ENCODE results near the gene TDRD7.

The TDRD7 gene

DNA sequence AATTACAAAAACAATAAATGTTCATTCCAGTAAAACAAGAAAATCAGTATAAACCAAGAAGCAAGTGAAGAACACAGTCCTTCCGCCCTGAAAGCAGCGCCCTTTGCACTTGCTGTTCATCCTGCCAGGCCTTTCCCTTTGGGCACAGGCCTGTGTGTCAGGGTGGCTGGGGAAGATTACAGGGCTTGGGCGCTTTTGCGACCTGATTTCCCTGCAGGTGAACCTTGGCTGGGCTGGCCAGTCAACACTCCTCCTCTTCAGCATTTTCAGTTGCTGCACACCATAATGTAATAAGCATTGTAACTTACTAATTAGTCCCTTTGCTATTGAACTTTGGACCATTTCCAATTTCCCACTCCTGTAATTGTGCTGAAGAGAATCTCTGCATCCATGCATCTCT, 38.6 kb upstream of the TDRD7 start:
- DNase-seq (ENCODE audit: extremely low read depth, insufficient read length), result no peak
- no peak overlapping the region for H3K4me3 ChIP-seq (replicated peaks; ENCODE audit: low read depth, low read length)
- no peaks in the 10 kb centered on the region for H3K27me3 ChIP-seq (replicated peaks; ENCODE audit: control insufficient read depth, insufficient read depth, low read length)
- no peaks in the 10 kb centered on the region for H3K36me3 ChIP-seq (ENCODE audit: control insufficient read depth, insufficient read depth, low read length)
- no peak for TF ChIP-seq CTCF (IDR thresholded peaks at IDR 0.05; ENCODE audit: insufficient read depth, low read length, poor library complexity, severe bottlenecking)

GRCh38 chr9:97374811-97375210, 37.1 kb upstream of the TDRD7 start:
- no peak for TF ChIP-seq CTCF (IDR thresholded peaks at IDR 0.05; ENCODE audit: insufficient read depth, low read length, poor library complexity, severe bottlenecking)
- no peaks in the 10 kb centered on the region for H3K27me3 ChIP-seq (replicated peaks; ENCODE audit: control insufficient read depth, insufficient read depth, low read length)
- no peaks in the 10 kb centered on the region for H3K36me3 ChIP-seq (ENCODE audit: control insufficient read depth, insufficient read depth, low read length)
- no peak overlapping the region for H3K4me3 ChIP-seq (replicated peaks; ENCODE audit: low read depth, low read length)
- no peak for DNase-seq (ENCODE audit: extremely low read depth, insufficient read length)

DNA sequence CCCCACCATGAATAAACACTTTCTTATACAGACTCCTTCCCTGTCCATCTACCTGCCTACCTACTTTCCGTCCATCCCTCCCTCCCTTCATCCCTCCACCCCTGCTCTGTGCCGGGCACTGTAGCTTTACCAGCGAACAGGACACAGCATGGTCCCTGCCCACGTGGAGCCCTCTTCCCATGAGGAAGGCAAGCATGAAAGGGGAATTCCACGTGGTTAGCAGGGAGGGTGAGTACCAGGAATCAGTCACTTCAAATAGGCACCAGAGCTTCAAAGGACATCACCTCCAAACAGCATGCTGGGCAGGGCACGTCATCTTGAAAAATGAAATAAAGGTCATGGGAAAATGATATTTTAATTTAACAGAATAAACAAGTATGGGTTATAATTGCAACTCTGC, 35.0 kb upstream of the TDRD7 start:
- DNase-seq (ENCODE audit: extremely low read depth, insufficient read length), result no peak
- no peak overlapping the region for H3K4me3 ChIP-seq (replicated peaks; ENCODE audit: low read depth, low read length)
- no peaks in the 10 kb centered on the region for H3K27me3 ChIP-seq (replicated peaks; ENCODE audit: control insufficient read depth, insufficient read depth, low read length)
- no peaks in the 10 kb centered on the region for H3K36me3 ChIP-seq (ENCODE audit: control insufficient read depth, insufficient read depth, low read length)
- TF ChIP-seq CTCF (IDR thresholded peaks at IDR 0.05; ENCODE audit: insufficient read depth, low read length, poor library complexity, severe bottlenecking), result no peak

DNA sequence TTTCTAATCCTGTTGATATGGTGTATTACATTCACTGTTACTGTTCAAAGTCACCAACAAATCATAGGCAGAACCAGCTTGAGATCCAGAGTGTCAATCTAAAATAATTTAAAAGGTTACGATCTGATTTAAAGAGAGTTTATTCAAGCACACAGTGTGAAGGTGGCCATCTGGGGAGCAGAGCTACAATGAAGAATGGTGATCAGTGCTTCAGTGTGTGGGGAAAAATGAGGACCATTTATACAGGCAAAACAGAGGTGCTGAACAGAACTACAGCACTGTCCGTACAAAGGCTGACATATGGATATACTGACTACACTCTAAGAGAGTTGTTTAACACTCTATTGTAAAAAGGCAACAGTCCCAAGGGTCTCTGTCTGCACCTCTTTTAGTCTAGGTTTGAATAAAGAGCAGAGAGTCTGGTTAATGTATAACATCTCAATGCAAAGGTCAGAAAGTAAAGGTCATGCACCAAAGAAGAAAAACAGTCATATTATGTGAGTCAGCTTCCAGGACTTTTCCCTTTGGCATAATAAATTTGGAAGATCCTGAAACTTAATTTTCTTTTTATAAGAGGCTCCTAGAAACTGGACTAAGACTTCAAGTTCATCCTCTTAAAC, 29.7 kb upstream of the TDRD7 start:
- no peak overlapping the region for H3K4me3 ChIP-seq (replicated peaks; ENCODE audit: low read depth, low read length)
- no peaks in the 10 kb centered on the region for H3K36me3 ChIP-seq (ENCODE audit: control insufficient read depth, insufficient read depth, low read length)
- DNase-seq (ENCODE audit: extremely low read depth, insufficient read length), result no peak
- H3K27me3 ChIP-seq (replicated peaks; ENCODE audit: control insufficient read depth, insufficient read depth, low read length), result no peaks in the 10 kb centered on the region; the same call in 1 of the 2 replicates
- TF ChIP-seq CTCF (IDR thresholded peaks at IDR 0.05; ENCODE audit: insufficient read depth, low read length, poor library complexity, severe bottlenecking), result no peak

GRCh38 chr9:97384406-97385262, 27.3 kb upstream of the TDRD7 start:
- no peak overlapping the region for H3K4me3 ChIP-seq (replicated peaks; ENCODE audit: low read depth, low read length)
- H3K27me3 ChIP-seq (replicated peaks; ENCODE audit: control insufficient read depth, insufficient read depth, low read length), result no peaks in the 10 kb centered on the region; the same call in 1 of the 2 replicates
- no peaks in the 10 kb centered on the region for H3K36me3 ChIP-seq (ENCODE audit: control insufficient read depth, insufficient read depth, low read length)
- no peak for TF ChIP-seq CTCF (IDR thresholded peaks at IDR 0.05; ENCODE audit: insufficient read depth, low read length, poor library complexity, severe bottlenecking)
- no peak for DNase-seq (ENCODE audit: extremely low read depth, insufficient read length)
